Endothelial cell of umbilical vein (primary cell): ENCODE results near the gene FHIT. TPM values are rescaled to one million over a fixed set of nuclear protein-coding genes. Genes with fewer than 3 reads are reported as not detected.

Source experiments
- BruUV-seq: library from RNA; stranded (reverse); fragments of 400-500 nt; replicated peaks from 2 replicates; lab custom pipeline; 2021; lab: Mats Ljungman, UMichigan
- CTCF ChIA-PET: fragments of 300-600, 350-600 bp; sonication (Branson Sonifier 250); formaldehyde crosslinking; loops from one replicate; lab custom pipeline; 2021; ENCODE audit warnings: antibody characterized with exemption, inconsistent platforms; lab: Charles Lee
- POLR2A ChIA-PET: fragments of 300-600, 350-600 bp; sonication (Branson Sonifier 250); formaldehyde crosslinking; loops from one replicate; lab custom pipeline; 2021; ENCODE audit warnings: antibody characterized with exemption, inconsistent platforms; lab: Charles Lee
- DNase-seq: peaks from one replicate; pipeline ENCODE4 v3.0.0-alpha.2; 2011; ENCODE audit warnings: low read depth, low spot score
- FAIRE-seq: peaks from 2 replicates; lab custom pipeline; 2011; peaks lifted over from hg19 to GRCh38; lab: Jason Lieb, UNC
- H2AFZ ChIP-seq: 2 replicates; pipeline ENCODE4 v1.6.0; 2012; ENCODE audit warnings: low read depth, low read length, control low read depth, inconsistent platforms
- H3K27ac ChIP-seq: 2 replicates; pipeline ENCODE4 v1.5.1; 2011; ENCODE audit warnings: low read depth, mild to moderate bottlenecking, control low read depth, low read length, moderate library complexity; ENCODE audit not compliant: insufficient read depth
- H3K27me3 ChIP-seq, 2 experiments: 2 replicates each; pipeline versions ENCODE4 v1.6.0 to v1.6.1; 2011; ENCODE audit warnings: low read length in 2 of 2, mixed read lengths in 1 of 2; ENCODE audit not compliant: control insufficient read depth in 2 of 2, insufficient read depth in 2 of 2
- H3K36me3 ChIP-seq, 2 experiments: 2 replicates in 1 of 2; 3 replicates in 1 of 2; pipeline ENCODE4 v1.5.1; 2011; ENCODE audit warnings: low read length in 2 of 2, mild to moderate bottlenecking in 1 of 2, moderate library complexity in 1 of 2; ENCODE audit not compliant: control insufficient read depth in 2 of 2, insufficient read depth in 2 of 2; ENCODE audit errors: extremely low read depth in 1 of 2
- H3K4me1 ChIP-seq: 3 replicates; pipeline ENCODE4 v1.5.1; 2011; ENCODE audit warnings: mild to moderate bottlenecking, low read length; ENCODE audit not compliant: control insufficient read depth, insufficient read depth; ENCODE audit errors: extremely low read depth
- H3K4me2 ChIP-seq: 2 replicates; pipeline ENCODE4 v1.6.1; 2011; ENCODE audit warnings: low read length, control low read depth, mixed read lengths; ENCODE audit not compliant: insufficient read depth
- H3K4me3 ChIP-seq, 3 experiments: fragments of 200-600 bp in 1 of 3; sonication (generic), shearing (Covaris generic) in 1 of 3; replicated peaks in 1 of 3; 2 replicates each; pipeline ENCODE4 v1.5.1; 2011 to 2016; ENCODE audit warnings: control low read depth in 3 of 3, low read length in 3 of 3, mild to moderate bottlenecking in 2 of 3, inconsistent platforms in 1 of 3, low read depth in 1 of 3, moderate library complexity in 1 of 3; ENCODE audit not compliant: insufficient read depth in 1 of 3
- H3K79me2 ChIP-seq: 2 replicates; pipeline ENCODE4 v1.6.0; 2012; ENCODE audit warnings: low read length, inconsistent platforms; ENCODE audit not compliant: control insufficient read depth, insufficient read depth
- H3K9ac ChIP-seq: replicated peaks from 2 replicates; pipeline ENCODE3; 2011; ENCODE audit warnings: low read length, control low read depth; ENCODE audit not compliant: insufficient read depth; ENCODE audit errors: extremely low read depth
- H3K9me1 ChIP-seq: replicated peaks from 3 replicates; pipeline ENCODE4 v1.6.0; 2011; ENCODE audit warnings: mild to moderate bottlenecking, low read length; ENCODE audit not compliant: control insufficient read depth, insufficient read depth; ENCODE audit errors: extremely low read depth
- H3K9me3 ChIP-seq: replicated peaks from 2 replicates; pipeline ENCODE4 v1.5.1; 2012; ENCODE audit warnings: low read length, inconsistent platforms; ENCODE audit not compliant: control insufficient read depth, insufficient read depth
- H4K20me1 ChIP-seq: replicated peaks from 2 replicates; pipeline ENCODE3; 2011; ENCODE audit warnings: mild to moderate bottlenecking, low read length; ENCODE audit not compliant: control insufficient read depth, insufficient read depth; ENCODE audit errors: extremely low read depth
- CTCF ChIP-seq, 2 donors: IDR thresholded peaks; 1 replicate in 1 of 2; 2 replicates in 1 of 2; pipeline ENCODE4 v1.5.1; 2011; ENCODE audit warnings: low read length in 2 of 2, mild to moderate bottlenecking in 2 of 2, moderate library complexity in 2 of 2, control low read depth in 1 of 2, inconsistent platforms in 1 of 2, low read depth in 1 of 2; ENCODE audit not compliant: insufficient read depth in 1 of 2; ENCODE audit errors: extremely low read depth in 1 of 2
- GATA2 ChIP-seq: IDR thresholded peaks from 2 replicates; pipeline ENCODE4 v1.7.0; 2011; ENCODE audit warnings: low read depth, mild to moderate bottlenecking, moderate library complexity, mixed read lengths, low read length; ENCODE audit not compliant: insufficient read length, insufficient read depth
- JUN ChIP-seq: IDR thresholded peaks from 2 replicates; pipeline ENCODE4 v1.6.1; 2011; ENCODE audit warnings: borderline replicate concordance, low read depth; ENCODE audit not compliant: insufficient read length, insufficient read depth
- MYC ChIP-seq: IDR thresholded peaks from one replicate; pipeline ENCODE4 v1.6.1; 2011; ENCODE audit warnings: mild to moderate bottlenecking, low read depth, low read length
- POLR2A ChIP-seq: IDR thresholded peaks from 2 replicates; pipeline ENCODE4 v1.6.1; 2012; ENCODE audit warnings: low read depth, mild to moderate bottlenecking, control low read depth, low read length
- POLR2AphosphoS5 ChIP-seq: IDR thresholded peaks from 2 replicates; pipeline ENCODE4 v1.6.1; 2012; ENCODE audit warnings: low read depth, mild to moderate bottlenecking, control low read depth, low read length, moderate library complexity; ENCODE audit not compliant: insufficient read depth
- dilution Hi-C: fragments of 300-500 bp; cut with MboI; formaldehyde crosslinking; loops from one replicate; pipeline ENCODE4 v1.15.0; 2019; ENCODE audit warnings: low sequenced_read_pairs; ENCODE audit not compliant: extremely low pct_ligation_motif_present
- intact Hi-C: fragments of 100-400 bp; cut with micrococcal nuclease; formaldehyde crosslinking; loops from one replicate; pipeline ENCODE4 v1.10.0; 2022
- polyA plus RNA-seq, 4 experiments: library from polyadenylated mRNA; depleted of rRNA in 3 of 4; stranded (reverse) in 3 of 4; unstranded in 1 of 4; fragments of >200 nt; gene quantifications; 2 replicates each; pipeline versions ENCODE4 v1.2.1 to v1.2.3, GENCODE V29; 2011 to 2012; ENCODE audit warnings: missing spikeins in 1 of 4
- total RNA-seq: library from RNA; stranded (reverse); gene quantifications from 2 replicates; pipeline ENCODE4 v1.2.3, GENCODE V29; 2021

FHIT gene
- total and polyA plus RNA-seq, 2 donors (not counting 3 experiments of a cell fraction or from before 2014, with no cell fraction given) = 0.47 to 2.2 TPM

DNA sequence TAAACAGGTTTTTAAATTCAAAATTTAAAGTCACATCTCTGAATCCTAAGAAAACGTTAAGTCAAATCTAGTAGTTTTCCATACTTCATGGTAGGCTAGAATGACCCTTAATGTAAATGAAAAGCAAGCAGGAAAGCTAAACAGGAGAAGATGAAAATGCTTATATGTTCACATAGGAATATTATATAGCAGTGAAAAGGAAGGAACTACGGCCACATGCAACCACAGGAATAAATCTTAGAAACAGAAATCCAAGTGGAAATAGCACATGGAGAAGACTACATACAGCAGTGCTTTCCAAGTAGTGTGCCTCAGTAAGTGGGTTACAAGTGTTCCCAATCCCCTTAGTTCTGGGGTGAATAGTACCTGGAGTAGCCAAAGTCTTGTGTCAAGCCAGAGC lies 296.2 kb downstream of the FHIT start:
- BruUV-seq = no TSS peak
- Histone ChIP-seq H3K4me3 (no peak overlapping the region), H3K79me2 (no peaks in the 10 kb centered on the region), H2AFZ (no peak overlapping the region), H3K4me1 (peaks cover 6% of the 10 kb centered on the region), H4K20me1 (no peaks in the 10 kb centered on the region), H3K9ac (no peak overlapping the region), H3K36me3 (no peaks in the 10 kb centered on the region), H3K27ac (no peak overlapping the region), H3K4me2 (no peak overlapping the region), H3K27me3 (no peaks in the 10 kb centered on the region), H3K9me3 (no peaks in the 10 kb centered on the region), H3K9me1 (no peaks in the 10 kb centered on the region)
- no peak for FAIRE-seq
- TF ChIP-seq POLR2AphosphoS5 (no peak), CTCF (IDR thresholded peaks at IDR 0.05; ENCODE audit: extremely low read depth in 1 of 2, insufficient read depth in 1 of 2, low read depth in 1 of 2, low read length in 2 of 2) (no peak), GATA2 (no peak), MYC (no peak), POLR2A (no peak)
- intact Hi-C loops = no loop called here
- ChIA-PET CTCF (no interaction called here), POLR2A (no interaction called here)
- no peak for DNase-seq
- dilution Hi-C loops = no loop called here

- ChIA-PET POLR2A (no interaction called here), CTCF (no interaction called here)
- peak; percentile 64 for TF ChIP-seq JUN
- TF ChIP-seq CTCF (IDR thresholded peaks at IDR 0.05; ENCODE audit: extremely low read depth in 1 of 2, insufficient read depth in 1 of 2, low read depth in 1 of 2, low read length in 2 of 2) = no peak
- DNase-seq (peak; percentile 31), FAIRE-seq (peak; percentile 47)
- no peak overlapping the region for H3K4me3 ChIP-seq
- H3K36me3 ChIP-seq = no peaks in the 10 kb centered on the region
- no TSS peak for BruUV-seq
- H3K79me2 ChIP-seq = no peaks in the 10 kb centered on the region
- no peak overlapping the region for H2AFZ ChIP-seq
- H3K27ac ChIP-seq = no peak overlapping the region
- H3K9me3 ChIP-seq = no peaks in the 10 kb centered on the region
- H4K20me1 ChIP-seq = no peaks in the 10 kb centered on the region
- H3K4me2 ChIP-seq = no peak overlapping the region
- H3K9ac ChIP-seq = no peak overlapping the region
- intact Hi-C loops = no loop called here
- no peaks in the 10 kb centered on the region for H3K27me3 ChIP-seq
- H3K9me1 ChIP-seq = no peaks in the 10 kb centered on the region
- H3K4me1 ChIP-seq = peaks cover 6% of the 10 kb centered on the region
- dilution Hi-C loops = no loop called here
Observed at GRCh38 chr3:60954048-60954447, 297.2 kb downstream of the FHIT start.
